Measurements from ENCODE around the gene JMJD8.
A peak's percentile ranks its signal among the peaks of the same experiment; 100 is the strongest.

Gene JMJD8

DNA sequence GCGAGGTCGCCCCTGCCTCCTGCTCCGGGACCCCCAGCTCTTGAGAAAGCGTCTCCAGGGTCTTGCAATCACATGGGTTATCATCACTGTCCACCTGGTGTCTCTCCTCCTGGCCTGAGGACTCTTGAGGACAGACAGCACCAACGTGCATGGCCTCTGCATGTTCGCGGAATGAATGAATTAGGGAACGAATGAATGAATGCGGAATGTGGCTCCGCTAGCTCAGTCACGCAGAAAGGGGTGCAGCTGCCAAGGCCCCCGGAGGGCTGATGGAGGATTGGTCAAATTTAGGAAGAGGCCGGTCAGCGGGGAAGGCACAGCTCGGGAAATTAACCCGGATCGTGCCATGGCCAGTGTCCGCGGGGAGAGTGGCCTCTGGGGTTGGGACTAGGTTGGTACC is 18.2 kb upstream of the JMJD8 start:
- no peak overlapping the region for H3K27ac ChIP-seq (ENCODE audit: extremely low read depth, low read depth, low read length)
- H3K36me3 ChIP-seq (ENCODE audit: control insufficient read depth in 2 of 2, insufficient read depth in 1 of 2, low read length in 2 of 2), result no peaks in the 10 kb centered on the region
- no peak overlapping the region for H3K4me3 ChIP-seq (ENCODE audit: low read depth, low read length)
- H3K9me3 ChIP-seq (ENCODE audit: control insufficient read depth, insufficient read depth, low read depth, low read length), result no peaks in the 10 kb centered on the region
- ChIA-PET CTCF (interaction anchor here (0.6 to 1.0 kb wide), 2 partner anchors 8 to 16 kb away, joined by 3 to 9 read pairs; no protein-coding TSS in a partner anchor), POLR2A (interaction anchor here (2.0 kb wide), 1 partner anchor 12 kb away, joined by 8 read pairs; the partner anchor contains the start of gene WDR24)
- TF ChIP-seq ZNF24 (tag by site-specific recombination; IDR thresholded peaks at IDR 0.05), result 0 out of 2 replicates have a peak, but pooled peaks have one; percentile 34
- no peak for TF ChIP-seq ZNF248 (tag by site-specific recombination; IDR thresholded peaks at IDR 0.05)
- no peaks in the 10 kb centered on the region for H3K4me1 ChIP-seq (ENCODE audit: control insufficient read depth, insufficient read depth, low read length)

GRCh38 chr16:700684-701584 is 16.8 kb upstream of the JMJD8 start:
- POLR2A ChIA-PET, result interaction anchor here (0.7 to 2.0 kb wide), 2 partner anchors 11 to 16 kb away, joined by 3 to 8 read pairs; partner anchors contain the start of gene WDR24
- TF ChIP-seq ZBTB48 (tag by site-specific recombination; IDR thresholded peaks at IDR 0.05) (no peak), ZNF473 (tag by site-specific recombination; IDR thresholded peaks at IDR 0.05) (no peak), ZNF133 (tag by site-specific recombination; IDR thresholded peaks at IDR 0.05) (no peak), EGR2 (tag by site-specific recombination; IDR thresholded peaks at IDR 0.05; ENCODE audit: low read depth) (peak; percentile 84), ZNF600 (tag by site-specific recombination; IDR thresholded peaks at IDR 0.05) (0 out of 2 replicates have a peak, but pooled peaks have one; percentile 18), ZNF266 (tag by site-specific recombination; IDR thresholded peaks at IDR 0.05; ENCODE audit: low read depth) (no peak), ZNF777 (tag by site-specific recombination; IDR thresholded peaks at IDR 0.05; ENCODE audit: borderline replicate concordance) (no peak), ZNF76 (tag by site-specific recombination; IDR thresholded peaks at IDR 0.05; ENCODE audit: borderline replicate concordance, low read depth) (no peak), RBAK (tag by site-specific recombination; IDR thresholded peaks at IDR 0.05) (no peak), ZSCAN4 (tag by site-specific recombination; IDR thresholded peaks at IDR 0.05) (no peak), ZIC2 (tag by site-specific recombination; IDR thresholded peaks at IDR 0.05) (peak; percentile 6; the same call in 1 of the 2 replicates), SCRT1 (tag by site-specific recombination; IDR thresholded peaks at IDR 0.05; ENCODE audit: borderline replicate concordance) (no peak), ZFP37 (tag by site-specific recombination; IDR thresholded peaks at IDR 0.05) (no peak), PRDM6 (tag by site-specific recombination; IDR thresholded peaks at IDR 0.05) (no peak), ZSCAN16 (tag by site-specific recombination; IDR thresholded peaks at IDR 0.05) (no peak), MYNN (tag by site-specific recombination; IDR thresholded peaks at IDR 0.05; ENCODE audit: borderline replicate concordance) (no peak), PATZ1 (tag by site-specific recombination; IDR thresholded peaks at IDR 0.05) (no peak; the same call in 1 of the 2 replicates), ELK4 (IDR thresholded peaks at IDR 0.05; ENCODE audit: borderline replicate concordance, low read depth, low read length) (no peak), HOXA7 (CRISPR knock-in tag; IDR thresholded peaks at IDR 0.05; ENCODE audit: borderline replicate concordance) (no peak), ZNF514 (tag by site-specific recombination; IDR thresholded peaks at IDR 0.05) (no peak), SP2 (tag by site-specific recombination; IDR thresholded peaks at IDR 0.05) (peak; percentile 9; the same call in 1 of the 2 replicates)
- TF ChIP-seq, protein P1, sequence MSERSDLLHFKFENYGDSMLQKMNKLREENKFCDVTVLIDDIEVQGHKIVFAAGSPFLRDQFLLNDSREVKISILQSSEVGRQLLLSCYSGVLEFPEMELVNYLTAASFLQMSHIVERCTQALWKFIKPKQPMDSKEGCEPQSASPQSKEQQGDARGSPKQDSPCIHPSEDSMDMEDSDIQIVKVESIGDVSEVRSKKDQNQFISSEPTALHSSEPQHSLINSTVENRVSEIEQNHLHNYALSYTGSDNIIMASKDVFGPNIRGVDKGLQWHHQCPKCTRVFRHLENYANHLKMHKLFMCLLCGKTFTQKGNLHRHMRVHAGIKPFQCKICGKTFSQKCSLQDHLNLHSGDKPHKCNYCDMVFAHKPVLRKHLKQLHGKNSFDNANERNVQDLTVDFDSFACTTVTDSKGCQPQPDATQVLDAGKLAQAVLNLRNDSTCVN (tag by site-specific recombination; optimal IDR thresholded peaks at IDR 0.05), result peak; percentile 47
- TF ChIP-seq, protein P2, sequence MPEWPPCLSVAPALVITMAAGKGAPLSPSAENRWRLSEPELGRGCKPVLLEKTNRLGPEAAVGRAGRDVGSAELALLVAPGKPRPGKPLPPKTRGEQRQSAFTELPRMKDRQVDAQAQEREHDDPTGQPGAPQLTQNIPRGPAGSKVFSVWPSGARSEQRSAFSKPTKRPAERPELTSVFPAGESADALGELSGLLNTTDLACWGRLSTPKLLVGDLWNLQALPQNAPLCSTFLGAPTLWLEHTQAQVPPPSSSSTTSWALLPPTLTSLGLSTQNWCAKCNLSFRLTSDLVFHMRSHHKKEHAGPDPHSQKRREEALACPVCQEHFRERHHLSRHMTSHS (tag by site-specific recombination; IDR thresholded peaks at IDR 0.05), result no peak

More at GRCh38 chr16:700684-701584, 16.8 kb upstream of the JMJD8 start:
- Histone ChIP-seq H3K36me3 (ENCODE audit: control insufficient read depth in 2 of 2, insufficient read depth in 1 of 2, low read length in 2 of 2) (no peaks in the 10 kb centered on the region), H3K27ac (ENCODE audit: extremely low read depth, low read depth, low read length) (no peak overlapping the region), H3K9me3 (ENCODE audit: control insufficient read depth, insufficient read depth, low read depth, low read length) (no peaks in the 10 kb centered on the region), H3K4me1 (ENCODE audit: control insufficient read depth, insufficient read depth, low read length) (no peaks in the 10 kb centered on the region), H3K4me3 (ENCODE audit: low read depth, low read length) (no peak overlapping the region)
- CTCF ChIA-PET, result no interaction called here

Measured in HEK293 (cell line).